Effector CD8-positive, alpha-beta T cell (primary cell): Measurements from ENCODE around the gene TMEM169.
"Not testable (repeated sequence)": the region's sequence is repeated elsewhere in the genome, so short reads cannot be mapped to it uniquely, and the experiment has no call there.

Source experiments
- DNase-seq: peaks from one replicate; lab custom pipeline; 2025; lab: John Stamatoyannopoulos, UW

Gene TMEM169

GRCh38 chr2:216071111-216071851 is 10.4 kb upstream of the TMEM169 start:
- DNase-seq: no peak

GRCh38 chr2:216072473-216072872 is 9.2 kb upstream of the TMEM169 start:
- no peak for DNase-seq

DNA sequence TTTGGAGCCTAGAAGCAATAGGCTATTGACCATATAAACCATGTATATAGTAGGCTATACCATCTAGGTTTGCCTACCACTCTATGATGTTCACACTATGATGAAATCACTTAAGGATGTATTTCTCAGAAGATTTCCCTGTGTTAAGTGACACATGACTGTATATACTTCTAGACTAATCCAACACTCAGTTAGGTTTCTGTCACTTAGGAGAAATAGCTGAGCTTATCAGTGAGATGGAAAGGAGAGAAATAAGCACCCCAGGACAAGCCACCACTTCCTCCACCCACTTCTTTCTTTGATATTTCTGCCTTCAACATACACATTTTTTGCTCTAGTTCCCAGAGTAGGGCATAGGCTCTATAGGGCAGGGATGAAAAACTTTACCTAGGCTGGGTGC is 7.9 kb upstream of the TMEM169 start:
- no peak for DNase-seq

DNA sequence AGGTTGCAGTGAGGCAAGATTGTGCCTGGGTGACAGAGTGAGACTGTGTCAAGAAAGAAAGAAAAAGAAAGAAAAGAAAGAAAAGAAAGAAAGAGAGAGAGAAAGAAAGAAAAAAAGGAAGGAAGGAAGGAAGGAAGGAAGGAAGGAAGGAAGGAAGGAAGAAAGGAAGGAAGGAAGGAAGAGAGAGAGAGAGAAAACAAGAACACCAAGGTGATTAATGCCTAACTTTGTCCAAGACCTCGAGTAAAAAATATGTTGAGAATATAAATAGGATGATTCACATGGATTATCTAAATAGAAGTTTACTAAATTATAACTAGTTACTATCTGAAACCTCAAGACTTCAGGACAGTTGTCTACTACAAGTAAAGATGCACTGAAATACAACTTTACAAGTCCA is 7.3 kb upstream of the TMEM169 start:
- DNase-seq: no peak

DNA sequence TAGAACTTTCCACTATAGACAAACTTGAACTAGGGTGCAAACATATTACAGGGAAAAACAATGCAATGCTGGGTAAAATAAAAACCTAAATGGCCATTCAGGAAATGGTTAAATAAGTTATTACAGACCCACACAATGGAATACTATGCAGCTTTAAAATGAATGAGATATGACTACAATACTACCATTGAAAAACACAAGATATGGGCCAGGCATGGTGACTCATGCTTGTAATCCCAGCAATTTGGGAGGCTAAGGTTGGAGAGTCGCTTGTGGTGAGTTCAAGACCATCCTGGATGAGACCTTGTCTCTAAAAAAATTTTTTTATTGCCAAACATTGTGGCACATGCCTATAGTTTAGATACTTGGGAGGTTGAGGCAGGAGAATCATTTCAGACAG is 6.9 kb upstream of the TMEM169 start:
- no peak for DNase-seq

GRCh38 chr2:216075510-216076485 is 5.9 kb upstream of the TMEM169 start:
- DNase-seq: no peak

DNA sequence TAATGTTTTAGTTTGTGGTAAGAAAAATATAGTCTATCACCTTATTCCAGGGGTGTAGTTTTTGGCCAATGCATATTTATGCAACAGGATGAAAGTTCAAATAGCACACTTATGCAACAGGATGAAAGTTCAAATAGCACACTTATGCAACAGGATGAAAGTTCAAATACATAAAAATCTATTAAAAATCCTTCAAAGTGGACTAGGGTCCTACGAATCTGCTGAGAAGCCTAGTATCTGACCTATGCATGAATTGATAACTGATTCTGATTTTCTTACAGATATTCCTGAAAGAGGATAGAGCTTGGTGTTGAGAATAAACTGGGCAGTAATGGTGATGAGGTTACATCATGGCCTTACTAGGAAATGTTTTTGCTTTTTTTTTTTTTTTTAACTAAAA is 2.9 kb upstream of the TMEM169 start:
- DNase-seq: no peak

DNA sequence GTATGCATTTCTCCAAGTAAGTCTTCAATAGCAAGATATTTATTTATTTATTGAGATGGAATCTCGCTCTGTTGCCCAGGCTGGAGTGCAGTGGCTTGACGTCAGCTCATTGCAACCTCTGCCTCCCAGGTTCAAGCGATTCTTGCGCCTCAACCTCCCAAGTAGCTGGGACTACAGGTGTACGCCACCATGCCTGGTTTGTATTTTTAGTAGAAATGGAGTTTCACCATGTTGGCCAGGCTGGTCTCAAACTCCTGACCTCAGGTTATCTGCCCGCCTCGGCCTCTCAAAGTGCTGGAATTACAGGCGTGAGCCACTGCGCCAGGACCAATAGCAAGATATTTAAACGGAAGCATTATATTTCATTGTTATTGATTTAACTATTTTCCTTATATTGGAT is 1.7 kb upstream of the TMEM169 start:
- not testable (repeated sequence) for DNase-seq

DNA sequence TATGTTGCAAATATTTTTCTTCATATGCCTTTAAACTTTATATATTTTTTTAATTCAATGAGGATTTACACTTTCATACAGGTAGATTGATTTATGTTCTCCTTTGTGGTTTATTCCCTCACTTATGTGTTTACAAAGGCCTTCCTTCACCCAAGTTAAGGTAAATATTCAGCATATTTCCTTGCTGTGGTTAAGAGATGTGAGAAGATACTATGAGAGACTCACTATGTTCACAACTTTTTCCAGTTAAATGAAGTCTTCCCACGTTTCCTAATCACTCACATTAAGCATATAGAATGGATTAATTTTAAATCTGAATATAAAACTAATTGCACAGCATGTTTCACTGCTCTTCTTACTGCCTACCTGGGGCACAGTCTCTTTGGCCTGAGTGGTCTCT is 707 bp upstream of the TMEM169 start:
- DNase-seq: no peak

GRCh38 chr2:216082117-216082711 is 495 bp downstream of the TMEM169 start:
- no peak for DNase-seq

- DNase-seq: no peak
These were observed 1.1 kb downstream of the TMEM169 start for GRCh38 chr2:216082805-216083204.

GRCh38 chr2:216083464-216084281 is 2.0 kb downstream of the TMEM169 start:
- DNase-seq: no peak

DNA sequence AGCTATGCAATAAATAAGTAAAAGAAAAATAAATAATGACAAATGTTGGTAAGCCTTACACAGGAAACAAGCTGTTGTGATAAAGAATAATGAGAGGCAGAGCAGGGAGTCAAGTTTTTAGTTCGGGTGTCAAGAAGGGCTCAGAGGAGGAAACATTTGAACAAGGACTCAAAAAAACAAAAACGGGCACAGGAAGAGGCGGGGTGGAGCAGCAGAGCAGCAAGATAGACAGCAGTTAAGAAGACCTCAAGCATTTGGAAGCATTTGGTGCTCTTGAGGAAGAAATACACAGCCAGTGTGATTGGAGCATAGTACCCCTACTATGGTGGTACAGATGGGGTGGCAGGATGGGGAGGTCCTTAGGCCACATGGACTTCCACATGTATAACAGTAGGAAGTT is 2.8 kb downstream of the TMEM169 start:
- no peak for DNase-seq

GRCh38 chr2:216086207-216086893 is 4.6 kb downstream of the TMEM169 start:
- DNase-seq: no peak

GRCh38 chr2:216090369-216090786 is 8.7 kb downstream of the TMEM169 start:
- DNase-seq: no peak

GRCh38 chr2:216092646-216093045 is 10.9 kb downstream of the TMEM169 start:
- no peak for DNase-seq

- no peak for DNase-seq
These were observed 13.0 kb downstream of the TMEM169 start for GRCh38 chr2:216094701-216095100.

GRCh38 chr2:216098421-216099334 is 17.0 kb downstream of the TMEM169 start:
- DNase-seq: no peak

- DNase-seq: no peak
These were observed 19.4 kb downstream of the TMEM169 start for GRCh38 chr2:216101109-216101508.

- no peak for DNase-seq
These were observed 21.5 kb downstream of the TMEM169 start for GRCh38 chr2:216103213-216103612.
